HEK293 (cell line): ENCODE measurements around the gene COA1.

Source experiments
- CTCF ChIA-PET: fragments of 350-600 bp; formaldehyde crosslinking; extraction: SDS; loops from one replicate; lab custom pipeline; 2021; ENCODE audit warnings: antibody characterized with exemption; lab: Yijun Ruan, JAX
- POLR2A ChIA-PET: fragments of 300-600 bp; formaldehyde crosslinking; extraction: SDS; loops from one replicate; lab custom pipeline; 2020; ENCODE audit warnings: antibody characterized with exemption, inconsistent platforms; lab: Yijun Ruan, JAX
- H3K27ac ChIP-seq: fragments of 200-500 bp; sonication (Bioruptor generic); 2 replicates; pipeline ENCODE4 v1.5.1; 2014; ENCODE audit warnings: low read depth, low read length, control low read depth, inconsistent platforms; ENCODE audit errors: extremely low read depth
- H3K36me3 ChIP-seq, 2 experiments: fragments of 200-500 bp in 1 of 2; sonication (Bioruptor generic) in 1 of 2; 1 replicate in 1 of 2; 2 replicates in 1 of 2; pipeline ENCODE4 v1.5.1; 2014 to 2017; ENCODE audit warnings: inconsistent platforms in 2 of 2, low read length in 2 of 2; ENCODE audit not compliant: control insufficient read depth in 2 of 2, insufficient read depth in 1 of 2
- H3K4me1 ChIP-seq: fragments of 200-500 bp; sonication (Bioruptor generic); 2 replicates; pipeline ENCODE4 v1.5.1; 2014; ENCODE audit warnings: mild to moderate bottlenecking, low read length, inconsistent platforms; ENCODE audit not compliant: control insufficient read depth, insufficient read depth
- H3K4me3 ChIP-seq: 2 replicates; pipeline ENCODE4 v1.5.1; 2011; ENCODE audit warnings: low read depth, mild to moderate bottlenecking, control low read depth, low read length, moderate library complexity
- H3K9me3 ChIP-seq: fragments of 200-500 bp; sonication (Bioruptor generic); 2 replicates; pipeline ENCODE4 v1.5.1; 2014; ENCODE audit warnings: low read depth, low read length, inconsistent platforms; ENCODE audit not compliant: control insufficient read depth, insufficient read depth
- CTCF ChIP-seq: fragments of 450-650 bp; formaldehyde crosslinking; IDR thresholded peaks from 2 replicates; pipeline ENCODE4 v1.5.1; 2016; ENCODE audit warnings: missing biosample characterization, missing genetic modification characterization
- ELK4 ChIP-seq: IDR thresholded peaks from 2 replicates; pipeline ENCODE4 v1.6.1; 2011; ENCODE audit warnings: mild to moderate bottlenecking, low read depth, low read length, borderline replicate concordance
- FEZF1 ChIP-seq: fragments of 450-650 bp; formaldehyde crosslinking; IDR thresholded peaks from 2 replicates; pipeline ENCODE4 v1.5.1; 2016; ENCODE audit warnings: missing biosample characterization, missing genetic modification characterization
- GLI4 ChIP-seq: fragments of 450-650 bp; formaldehyde crosslinking; IDR thresholded peaks from 2 replicates; pipeline ENCODE4 v1.5.1; 2016; ENCODE audit warnings: missing biosample characterization, missing genetic modification characterization
- IKZF3 ChIP-seq: fragments of 450-650 bp; IDR thresholded peaks from 2 replicates; pipeline ENCODE4 v1.5.0; 2018; ENCODE audit warnings: missing biosample characterization, mild to moderate bottlenecking, missing genetic modification characterization, moderate library complexity
- KLF10 ChIP-seq: fragments of 450-650 bp; IDR thresholded peaks from 2 replicates; pipeline ENCODE4 v1.5.1; 2018; ENCODE audit warnings: missing biosample characterization, mild to moderate bottlenecking, missing genetic modification characterization
- KLF16 ChIP-seq: fragments of 450-650 bp; formaldehyde crosslinking; IDR thresholded peaks from 2 replicates; pipeline ENCODE4 v1.5.1; 2017; ENCODE audit warnings: missing biosample characterization, missing genetic modification characterization
- MEIS1 ChIP-seq: sonication (generic); formaldehyde crosslinking; IDR thresholded peaks from 2 replicates; pipeline ENCODE4 v1.8.1; 2022; ENCODE audit warnings: missing genetic modification reagents, mild to moderate bottlenecking, borderline replicate concordance
- MYNN ChIP-seq: fragments of 450-650 bp; formaldehyde crosslinking; IDR thresholded peaks from 2 replicates; pipeline ENCODE4 v1.5.1; 2016; ENCODE audit warnings: missing biosample characterization, missing genetic modification characterization, borderline replicate concordance
- REST ChIP-seq: fragments of 450-650 bp; formaldehyde crosslinking; IDR thresholded peaks from 2 replicates; pipeline ENCODE4 v1.5.1; 2016; ENCODE audit warnings: missing biosample characterization, missing genetic modification characterization
- SP7 ChIP-seq: fragments of 450-650 bp; formaldehyde crosslinking; IDR thresholded peaks from 2 replicates; pipeline ENCODE4 v1.5.1; 2016; ENCODE audit warnings: missing biosample characterization, missing genetic modification characterization
- ZBTB48 ChIP-seq: fragments of 450-650 bp; formaldehyde crosslinking; IDR thresholded peaks from 2 replicates; pipeline ENCODE4 v1.5.1; 2016; ENCODE audit warnings: missing biosample characterization, missing genetic modification characterization
- ZNF10 ChIP-seq: fragments of 450-650 bp; formaldehyde crosslinking; IDR thresholded peaks from 2 replicates; pipeline ENCODE4 v1.5.1; 2017; ENCODE audit warnings: missing biosample characterization, missing genetic modification characterization
- ZNF140 ChIP-seq: fragments of 450-650 bp; formaldehyde crosslinking; IDR thresholded peaks from 2 replicates; pipeline ENCODE4 v1.5.1; 2016; ENCODE audit warnings: missing biosample characterization, missing genetic modification characterization
- ZNF146 ChIP-seq: fragments of 450-650 bp; formaldehyde crosslinking; IDR thresholded peaks from 2 replicates; pipeline ENCODE4 v1.5.1; 2016; ENCODE audit warnings: missing biosample characterization, missing genetic modification characterization
- ZNF211 ChIP-seq: fragments of 450-650 bp; formaldehyde crosslinking; IDR thresholded peaks from 2 replicates; pipeline ENCODE4 v1.5.1; 2016; ENCODE audit warnings: low read depth, missing biosample characterization, missing genetic modification characterization
- ZNF239 ChIP-seq: fragments of 450-650 bp; formaldehyde crosslinking; IDR thresholded peaks from 2 replicates; pipeline ENCODE4 v1.5.1; 2016; ENCODE audit warnings: missing biosample characterization, missing genetic modification characterization
- ZNF274 ChIP-seq, 2 experiments: fragments of 200-500 bp in 1 of 2; fragments of 450-650 bp in 1 of 2; sonication (Bioruptor generic) in 1 of 2; formaldehyde crosslinking in 1 of 2; IDR thresholded peaks; 2 replicates each; pipeline versions ENCODE4 v1.5.1 to v1.6.1; 2014 to 2016; ENCODE audit warnings: borderline replicate concordance in 1 of 2, inconsistent platforms in 1 of 2, low read length in 1 of 2, missing biosample characterization in 1 of 2, missing genetic modification characterization in 1 of 2
- ZNF335 ChIP-seq: fragments of 450-650 bp; formaldehyde crosslinking; conservative IDR thresholded peaks from 2 replicates; pipeline ENCODE4 v1.5.1; 2016; ENCODE audit warnings: missing biosample characterization, missing genetic modification characterization
- ZNF366 ChIP-seq: fragments of 450-650 bp; formaldehyde crosslinking; conservative IDR thresholded peaks from 2 replicates; pipeline ENCODE4 v1.5.1; 2016; ENCODE audit warnings: missing biosample characterization, missing genetic modification characterization
- ZNF404 ChIP-seq: fragments of 450-650 bp; formaldehyde crosslinking; IDR thresholded peaks from 2 replicates; pipeline ENCODE4 v1.5.1; 2017; ENCODE audit warnings: missing biosample characterization, missing genetic modification characterization
- ZNF416 ChIP-seq: fragments of 450-650 bp; formaldehyde crosslinking; IDR thresholded peaks from 2 replicates; pipeline ENCODE4 v1.5.1; 2016; ENCODE audit warnings: missing biosample characterization, missing genetic modification characterization
- ZNF548 ChIP-seq: fragments of 450-650 bp; formaldehyde crosslinking; IDR thresholded peaks from 2 replicates; pipeline ENCODE4 v1.5.1; 2016; ENCODE audit warnings: missing biosample characterization, missing genetic modification characterization
- ZNF596 ChIP-seq: fragments of 450-650 bp; IDR thresholded peaks from 2 replicates; pipeline ENCODE4 v1.5.0; 2018; ENCODE audit warnings: missing biosample characterization, mild to moderate bottlenecking, missing genetic modification characterization, moderate library complexity
- ZNF621 ChIP-seq: fragments of 450-650 bp; formaldehyde crosslinking; IDR thresholded peaks from 2 replicates; pipeline ENCODE4 v1.5.1; 2017; ENCODE audit warnings: missing biosample characterization, missing genetic modification characterization
- ZNF785 ChIP-seq: fragments of 450-650 bp; formaldehyde crosslinking; IDR thresholded peaks from 2 replicates; pipeline ENCODE4 v1.5.1; 2016; ENCODE audit warnings: missing biosample characterization, missing genetic modification characterization

COA1 gene

GRCh38 chr7:43625980-43626379 lies 103.3 kb downstream of the COA1 start:
- Histone ChIP-seq H3K4me1 (no peaks in the 10 kb centered on the region), H3K36me3 (peaks cover 12 to 45% of the 10 kb centered on the region in 2 experiments), H3K9me3 (no peaks in the 10 kb centered on the region), H3K4me3 (no peak overlapping the region), H3K27ac (no peak overlapping the region)
- TF ChIP-seq IKZF3 (tag by site-specific recombination) (no peak), ZNF621 (no peak), ZNF239 (tag by site-specific recombination) (no peak), ZNF274 (IDR thresholded peaks at IDR 0.05; ENCODE audit: low read length) (no peak), ZNF274 (tag by site-specific recombination; IDR thresholded peaks at IDR 0.05; ENCODE audit: borderline replicate concordance) (no peak), ZNF211 (tag by site-specific recombination) (no peak), KLF16 (tag by site-specific recombination) (no peak), ZNF10 (tag by site-specific recombination) (no peak), GLI4 (tag by site-specific recombination) (no peak), ZBTB48 (tag by site-specific recombination) (no peak), ZNF366 (no peak), ZNF146 (tag by site-specific recombination) (no peak), KLF10 (tag by site-specific recombination) (no peak), ZNF416 (no peak), ZNF548 (no peak), CTCF (tag by site-specific recombination) (no peak), ZNF335 (tag by site-specific recombination) (no peak), MYNN (tag by site-specific recombination) (no peak), ZNF404 (tag by site-specific recombination) (no peak)
- POLR2A ChIA-PET: no interaction called here
- CTCF ChIA-PET: interaction anchor here (1.2 to 1.5 kb wide), 2 partner anchors 43 to 74 kb away, joined by 8 to 10 read pairs; partner anchors contain the start of gene STK17A

GRCh38 chr7:43625453-43625852 lies 103.9 kb downstream of the COA1 start:
- ChIA-PET POLR2A (no interaction called here), CTCF (no interaction called here)
- Histone ChIP-seq H3K36me3 (peaks cover 12 to 45% of the 10 kb centered on the region in 2 experiments), H3K4me1 (no peaks in the 10 kb centered on the region)
- TF ChIP-seq ELK4 (no peak), ZNF596 (tag by site-specific recombination) (peak; percentile 53; the same call in 1 of the 2 replicates)
- TF ChIP-seq, all 188 proteins: peak for 1
- Histone ChIP-seq H3K27ac (no peak overlapping the region), H3K4me3 (no peak overlapping the region), H3K9me3 (no peaks in the 10 kb centered on the region)

GRCh38 chr7:43624156-43624555 lies 105.2 kb downstream of the COA1 start:
- H3K36me3 ChIP-seq: peaks cover 12 to 52% of the 10 kb centered on the region in 2 experiments
- ChIA-PET CTCF (no interaction called here), POLR2A (no interaction called here)
- no peaks in the 10 kb centered on the region for H3K4me1 ChIP-seq
- no peak overlapping the region for H3K4me3 ChIP-seq
- no peak for TF ChIP-seq ZNF785
- TF ChIP-seq FEZF1 (tag by site-specific recombination): no peak
- no peak for TF ChIP-seq REST (tag by site-specific recombination)
- no peak for TF ChIP-seq SP7
- no peak for TF ChIP-seq ZNF140 (tag by site-specific recombination)
- TF ChIP-seq ZNF366: no peak
- TF ChIP-seq MEIS1 (CRISPR knock-in tag): no peak
- H3K27ac ChIP-seq: no peak overlapping the region
- H3K9me3 ChIP-seq: no peaks in the 10 kb centered on the region
